Raji (cell line): ENCODE data around the gene CPXM2.

Experiments used
- POLR2A ChIP-seq: IDR thresholded peaks from 2 replicates; pipeline ENCODE4 v1.6.1; 2011; ENCODE audit warnings: low read depth, low read length, control low read depth; ENCODE audit not compliant: insufficient read depth

Gene CPXM2

GRCh38 chr10:123744224-123744536, 147.4 kb downstream of the CPXM2 start:
- no peak for TF ChIP-seq POLR2A

- no peak for TF ChIP-seq POLR2A
Measured at GRCh38 chr10:123743441-123744223, 148.0 kb downstream of the CPXM2 start.

GRCh38 chr10:123742751-123743440, 148.7 kb downstream of the CPXM2 start:
- no peak for TF ChIP-seq POLR2A

GRCh38 chr10:123741711-123742110, 149.9 kb downstream of the CPXM2 start:
- TF ChIP-seq POLR2A: no peak

GRCh38 chr10:123741146-123741545, 150.5 kb downstream of the CPXM2 start:
- TF ChIP-seq POLR2A: no peak

GRCh38 chr10:123729523-123729922, 162.1 kb downstream of the CPXM2 start:
- no peak for TF ChIP-seq POLR2A

GRCh38 chr10:123726836-123727235, 164.8 kb downstream of the CPXM2 start:
- TF ChIP-seq POLR2A: no peak

- TF ChIP-seq POLR2A: no peak
Measured at GRCh38 chr10:123726381-123726780, 165.2 kb downstream of the CPXM2 start.

- TF ChIP-seq POLR2A: no peak
Measured at GRCh38 chr10:123724747-123725146, 166.9 kb downstream of the CPXM2 start.

GRCh38 chr10:123722351-123722750, 169.3 kb downstream of the CPXM2 start:
- TF ChIP-seq POLR2A: no peak

- TF ChIP-seq POLR2A: no peak
Measured at GRCh38 chr10:123721441-123722049, 170.1 kb downstream of the CPXM2 start.

GRCh38 chr10:123720536-123720935, 171.1 kb downstream of the CPXM2 start:
- TF ChIP-seq POLR2A: no peak

- no peak for TF ChIP-seq POLR2A
Measured at GRCh38 chr10:123718544-123719060, 173.0 kb downstream of the CPXM2 start.

GRCh38 chr10:123717336-123717735, 174.3 kb downstream of the CPXM2 start:
- no peak for TF ChIP-seq POLR2A

- no peak for TF ChIP-seq POLR2A
Measured at GRCh38 chr10:123715546-123715945, 176.1 kb downstream of the CPXM2 start.

- TF ChIP-seq POLR2A: no peak
Measured at GRCh38 chr10:123706236-123706635, 185.4 kb downstream of the CPXM2 start.

- TF ChIP-seq POLR2A: no peak
Measured at GRCh38 chr10:123704812-123705211, 186.8 kb downstream of the CPXM2 start.

- no peak for TF ChIP-seq POLR2A
Measured at GRCh38 chr10:123704076-123704475, 187.5 kb downstream of the CPXM2 start.
